Thyroid gland (tissue), 4 donors: ENCODE data around the gene INPP4A. TPM values are rescaled to one million over a fixed set of nuclear protein-coding genes. Genes with fewer than 3 reads are reported as not detected.

ENCODE experiments used
- DNase-seq, 2 donors: peaks; one replicate each; pipeline ENCODE4 v3.0.0-alpha.2; 2019
- H3K27ac ChIP-seq, 3 donors: fragments of 200-600 bp; sonication (generic); 1 replicate in 2 of 3; 2 replicates in 1 of 3; pipeline ENCODE4 v1.5.1; 2016 to 2019; ENCODE audit warnings: mild to moderate bottlenecking in 1 of 3, moderate library complexity in 1 of 3
- H3K27me3 ChIP-seq: fragments of 200-600 bp; sonication (generic); one replicate; pipeline ENCODE4 v1.5.1; 2019
- H3K36me3 ChIP-seq, 2 donors: fragments of 200-600 bp; sonication (generic); one replicate each; pipeline ENCODE4 v1.5.1; 2016 to 2019
- H3K4me1 ChIP-seq, 2 donors: fragments of 200-600 bp; sonication (generic); one replicate each; pipeline ENCODE4 v1.5.1; 2017 to 2019
- H3K4me3 ChIP-seq, 3 donors: fragments of 200-600 bp; sonication (generic); replicated peaks in 1 of 3; 1 replicate in 2 of 3; 2 replicates in 1 of 3; pipeline ENCODE4 v1.5.1; 2016; ENCODE audit warnings: mild to moderate bottlenecking in 1 of 3
- H3K9me3 ChIP-seq: fragments of 200-600 bp; sonication (generic); one replicate; pipeline ENCODE4 v1.5.1; 2017
- CTCF ChIP-seq, 6 experiments: fragments of 200-600 bp in 3 of 6; fragments of 450-650 bp in 3 of 6; sonication (generic) in 3 of 6; IDR thresholded peaks; one replicate each; pipeline ENCODE4 v1.5.1; 2016 to 2019; ENCODE audit warnings: antibody characterized with exemption in 6 of 6, mild to moderate bottlenecking in 2 of 6, inconsistent platforms in 1 of 6, moderate library complexity in 1 of 6
- POLR2A ChIP-seq, 2 donors: fragments of 450-650 bp; IDR thresholded peaks; one replicate each; pipeline ENCODE4 v1.6.1; 2017; ENCODE audit warnings: antibody characterized with exemption in 2 of 2, mild to moderate bottlenecking in 2 of 2, moderate library complexity in 1 of 2
- WGBS, 2 donors: methylation state at CpG; one replicate each; pipeline ENCODE4 v1.1.5; 2017; 5-methylcytosine and 5-hydroxymethylcytosine counted together
- intact Hi-C: fragments of 100-400 bp; cut with DNase I; formaldehyde crosslinking; loops from one replicate; pipeline ENCODE4 v1.15.1; 2023
- total RNA-seq, 4 donors: library from RNA; depleted of rRNA; stranded (reverse); fragments of >200 nt; gene quantifications; one replicate each; pipeline ENCODE4 v1.2.3, GENCODE V29; 2016

INPP4A gene
- total RNA-seq, 4 donors from 2014 or later, result 18.9 to 24.9 (median 23.8) TPM

GRCh38 chr2:98550165-98550564 lies 105.5 kb downstream of the INPP4A start:
- 86 to 98% methylated on average over 4 of the region's 4 CpGs for WGBS, 2 donors
- TF ChIP-seq CTCF (IDR thresholded peaks at IDR 0.05), result no peak
- no peak for TF ChIP-seq POLR2A (IDR thresholded peaks at IDR 0.05)
- Histone ChIP-seq H3K9me3 (no peaks in the 10 kb centered on the region), H3K36me3 (peaks cover 8 to 33% of the 10 kb centered on the region in 2 donors), H3K4me3 (no peak overlapping the region), H3K27ac (no peak overlapping the region), H3K4me1 (no peaks in the 10 kb centered on the region), H3K27me3 (no peaks in the 10 kb centered on the region)
- no peak for DNase-seq
- intact Hi-C loops, result no loop called here

GRCh38 chr2:98551316-98551715 lies 106.7 kb downstream of the INPP4A start:
- no peaks in the 10 kb centered on the region for H3K4me1 ChIP-seq
- no peak for DNase-seq
- H3K9me3 ChIP-seq, result no peaks in the 10 kb centered on the region
- H3K27me3 ChIP-seq, result no peaks in the 10 kb centered on the region
- H3K27ac ChIP-seq, result no peak overlapping the region
- WGBS, 2 donors, result 91 to 96% methylated on average over 6 of the region's 6 CpGs
- intact Hi-C loops, result no loop called here
- H3K4me3 ChIP-seq, result no peak overlapping the region
- TF ChIP-seq POLR2A (IDR thresholded peaks at IDR 0.05) (no peak), CTCF (IDR thresholded peaks at IDR 0.05) (no peak)
- peaks cover 8 to 31% of the 10 kb centered on the region in 2 donors for H3K36me3 ChIP-seq

GRCh38 chr2:98552499-98553179 lies 108.0 kb downstream of the INPP4A start:
- H3K36me3 ChIP-seq, result peaks cover 8 to 25% of the 10 kb centered on the region in 2 donors

GRCh38 chr2:98554116-98554861 lies 109.6 kb downstream of the INPP4A start:
- H3K27me3 ChIP-seq, result no peaks in the 10 kb centered on the region
- H3K36me3 ChIP-seq, result peaks cover 8 to 25% of the 10 kb centered on the region in 2 donors
- no peak for DNase-seq
- intact Hi-C loops, result no loop called here
- no peak for TF ChIP-seq CTCF (IDR thresholded peaks at IDR 0.05)
- TF ChIP-seq POLR2A (IDR thresholded peaks at IDR 0.05), result no peak
- H3K9me3 ChIP-seq, result no peaks in the 10 kb centered on the region
- H3K4me1 ChIP-seq, result peaks cover under 1% of the 10 kb centered on the region in 2 donors
- H3K27ac ChIP-seq, result no peak overlapping the region
- 86 to 88% methylated on average over 6 to 10 of the region's 10 CpGs for WGBS, 2 donors
- H3K4me3 ChIP-seq, result no peak overlapping the region

More at GRCh38 chr2:98552499-98553179, 108.0 kb downstream of the INPP4A start:
- no peaks in the 10 kb centered on the region for H3K4me1 ChIP-seq
- no peaks in the 10 kb centered on the region for H3K27me3 ChIP-seq
- no peak overlapping the region for H3K4me3 ChIP-seq
- 96 to 99% methylated on average over 7 of the region's 7 CpGs for WGBS, 2 donors
- DNase-seq, result no peak
- H3K9me3 ChIP-seq, result no peaks in the 10 kb centered on the region
- no peak overlapping the region for H3K27ac ChIP-seq
- intact Hi-C loops, result no loop called here
- TF ChIP-seq CTCF (IDR thresholded peaks at IDR 0.05) (no peak), POLR2A (IDR thresholded peaks at IDR 0.05) (no peak)

- no peak for DNase-seq
- no peak for TF ChIP-seq POLR2A (IDR thresholded peaks at IDR 0.05)
- TF ChIP-seq CTCF (IDR thresholded peaks at IDR 0.05), result no peak
- peaks cover 12 to 15% of the 10 kb centered on the region in 2 donors for H3K4me1 ChIP-seq
- H3K36me3 ChIP-seq, result peaks cover 8 to 25% of the 10 kb centered on the region in 2 donors
- H3K9me3 ChIP-seq, result no peaks in the 10 kb centered on the region
- intact Hi-C loops, result no loop called here
- no peaks in the 10 kb centered on the region for H3K27me3 ChIP-seq
- H3K27ac ChIP-seq, result no peak overlapping the region
- no peak overlapping the region for H3K4me3 ChIP-seq
- WGBS, 2 donors, result 96 to 98% methylated on average over 8 of the region's 8 CpGs
Measured at GRCh38 chr2:98555696-98556095, 111.0 kb downstream of the INPP4A start.
